ENCODE data around the gene UNC5B.
"Not testable (repeated sequence)": the region's sequence is repeated elsewhere in the genome, so short reads cannot be mapped to it uniquely, and the experiment has no call there.

UNC5B gene

DNA sequence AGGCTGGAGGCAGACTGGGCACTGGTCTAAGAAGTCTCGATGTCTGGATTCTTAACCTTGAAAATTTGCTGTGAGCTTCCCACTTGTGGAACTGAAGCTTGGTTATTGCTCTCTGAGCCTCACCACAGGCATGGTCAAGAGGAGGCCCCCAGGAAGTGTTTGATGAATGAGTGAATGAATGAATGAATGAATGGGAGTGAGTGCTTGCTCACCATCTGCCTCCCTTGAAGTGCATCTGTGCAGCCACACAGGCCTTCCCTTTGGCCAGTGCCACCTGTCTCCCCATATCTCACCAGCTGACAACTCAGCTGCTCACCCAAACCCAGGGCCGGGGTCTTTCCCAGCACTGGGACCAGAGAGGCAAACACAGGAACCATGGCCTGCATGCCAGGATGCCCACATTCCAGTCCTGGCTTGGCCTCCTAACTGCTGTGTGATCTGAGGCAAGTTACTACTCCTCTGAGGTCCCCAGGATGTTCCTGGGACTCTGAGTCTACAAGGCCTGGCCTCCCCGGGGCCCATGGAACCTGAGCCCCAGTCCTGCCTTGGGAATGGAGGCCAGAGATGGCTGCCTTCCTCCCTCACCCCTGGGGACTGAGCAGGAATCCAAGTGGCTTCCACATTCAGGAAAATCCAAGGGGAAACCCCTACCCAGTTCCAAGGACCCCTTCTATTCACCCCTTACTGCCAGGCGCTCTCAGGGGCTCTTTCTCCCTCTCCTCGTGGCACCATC is 55.3 kb downstream of the UNC5B start:
- DNase-seq (ENCODE audit: low read depth in 2 of 2) = no peak

DNA sequence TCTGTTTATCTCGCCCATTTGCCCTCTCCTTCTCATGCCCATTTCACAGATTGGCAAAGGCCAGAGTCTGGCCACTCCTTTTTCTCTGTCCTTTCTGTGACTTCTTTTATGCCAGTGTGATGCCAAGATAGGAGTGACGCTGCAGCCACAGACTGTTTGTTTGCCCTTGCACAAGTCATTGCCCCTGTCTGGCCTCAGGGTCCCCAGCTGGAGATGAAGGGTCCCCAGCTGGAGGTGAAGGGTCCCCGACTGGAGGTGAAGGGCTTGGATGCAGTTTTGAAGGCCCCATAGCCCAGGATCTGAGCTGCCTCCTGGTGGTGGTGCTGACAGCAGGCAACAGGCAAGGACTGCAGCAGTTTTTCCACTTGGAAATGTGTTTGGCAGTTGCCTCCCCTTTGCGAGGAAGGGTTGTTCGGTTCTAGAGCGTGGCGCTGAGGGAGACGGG is 55.9 kb downstream of the UNC5B start:
- no peak for DNase-seq (ENCODE audit: low read depth in 2 of 2)

DNA sequence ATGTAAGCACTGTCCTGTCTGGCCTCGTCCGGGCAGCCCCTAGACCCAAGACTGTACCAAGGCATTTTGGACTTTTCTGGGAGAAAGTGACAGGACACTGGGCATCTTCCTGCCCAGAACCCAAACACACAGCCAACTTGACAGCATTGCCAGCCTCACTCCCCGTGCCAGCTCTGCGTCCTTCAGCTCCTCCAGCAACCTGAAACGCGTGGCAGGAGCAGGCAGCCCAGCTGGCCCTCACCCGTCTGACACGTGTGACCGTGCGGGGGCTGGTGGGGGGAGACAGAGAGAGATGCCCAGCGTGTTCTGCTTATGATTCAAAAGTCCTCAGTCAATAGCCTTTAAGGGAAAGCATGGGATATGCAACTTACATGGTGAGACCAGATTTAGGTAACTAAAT is 56.4 kb downstream of the UNC5B start:
- DNase-seq (ENCODE audit: low read depth in 2 of 2) = no peak

DNA sequence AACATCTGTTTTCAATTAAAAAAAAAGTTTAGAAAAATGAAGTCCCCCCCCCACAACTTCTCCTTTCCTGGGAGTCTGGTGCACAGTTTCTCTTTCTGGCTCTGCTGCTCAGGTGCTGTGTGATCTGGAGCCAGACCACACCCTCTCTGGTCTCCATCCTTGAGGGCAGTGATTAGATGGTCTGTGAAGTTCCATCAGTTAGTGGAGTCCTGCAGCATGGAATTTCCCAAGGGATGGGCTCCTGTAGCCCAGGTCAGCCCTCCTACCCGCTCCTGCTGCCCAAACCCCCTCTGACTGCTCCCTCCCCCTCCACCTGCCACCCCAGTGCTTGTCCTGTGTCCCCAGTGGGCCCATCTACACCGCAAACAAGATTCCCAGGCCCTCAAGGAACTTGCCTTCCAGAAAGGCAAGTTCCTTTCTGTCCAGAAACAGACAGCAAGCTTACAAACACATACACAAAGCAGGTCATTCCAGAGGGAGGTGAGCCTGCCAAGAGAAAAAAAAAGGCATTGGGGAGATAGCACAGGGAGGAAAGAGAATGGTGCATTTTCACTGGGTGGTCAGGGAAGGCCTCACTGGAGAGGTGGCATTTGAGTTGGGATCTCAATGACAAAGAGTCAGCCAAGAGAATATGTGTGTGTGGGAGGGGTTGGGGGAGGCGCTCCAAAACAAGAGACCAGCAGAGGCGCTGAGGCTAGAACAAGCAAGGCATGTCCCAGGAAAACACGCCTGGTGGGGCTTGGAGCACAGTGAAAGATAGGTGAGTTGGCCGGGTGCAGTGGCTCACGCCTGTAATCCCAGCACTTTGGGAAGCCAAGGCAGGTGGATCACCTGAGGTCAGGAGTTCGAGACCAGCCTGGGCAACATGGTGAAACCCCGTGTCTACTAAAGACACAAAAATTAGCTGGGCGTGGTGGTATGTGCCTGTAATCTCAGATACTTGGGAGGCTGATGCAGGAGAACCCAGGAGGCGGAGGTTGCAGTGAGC is 57.2 kb downstream of the UNC5B start:
- no peak for DNase-seq (ENCODE audit: low read depth in 2 of 2)

DNA sequence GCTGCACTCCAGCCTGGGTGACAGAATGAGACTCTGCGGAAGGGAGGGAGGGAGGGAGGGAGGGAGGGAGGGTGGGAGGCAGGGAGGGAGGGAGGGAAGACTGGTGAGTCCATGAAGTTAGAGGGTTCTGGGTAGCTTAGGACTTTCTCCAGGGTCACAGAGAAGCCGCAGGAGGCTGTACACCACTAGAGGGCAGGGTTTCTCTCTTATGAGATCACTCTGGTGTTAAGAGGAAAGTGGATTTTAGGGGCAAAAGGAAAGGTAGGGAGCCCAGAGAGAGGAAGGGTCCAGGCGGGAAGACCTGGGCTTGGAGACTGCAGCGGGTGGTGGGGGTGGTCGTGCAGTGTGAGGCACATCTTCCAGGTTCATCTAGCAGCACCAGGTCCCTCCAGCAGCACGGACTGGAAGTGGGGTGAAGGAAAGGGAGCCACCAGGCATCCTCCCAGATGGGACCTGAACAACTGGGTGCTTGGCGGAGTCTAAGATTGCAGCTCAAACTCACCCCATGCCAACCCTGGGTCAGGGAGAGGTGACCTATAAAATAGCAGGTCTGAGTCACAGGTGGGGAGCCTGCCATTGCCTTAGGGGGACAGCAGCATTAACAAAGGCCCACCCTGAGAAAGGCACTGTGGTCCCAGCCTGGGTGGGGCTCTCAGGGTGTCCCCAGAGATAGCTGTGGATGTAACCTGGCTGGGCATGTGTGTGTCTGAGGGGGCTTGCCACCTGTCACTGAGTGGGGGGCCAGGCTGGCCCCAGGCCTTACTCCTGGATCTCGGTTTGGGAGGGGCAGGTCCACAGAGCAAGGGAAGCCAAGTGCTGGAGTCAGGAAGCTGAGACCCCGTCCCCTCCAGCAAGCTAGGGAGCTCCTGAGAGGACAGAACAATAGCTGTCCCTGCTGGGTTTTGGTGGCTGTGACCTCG is 58.2 kb downstream of the UNC5B start:
- no peak for DNase-seq (ENCODE audit: low read depth in 2 of 2)

DNA sequence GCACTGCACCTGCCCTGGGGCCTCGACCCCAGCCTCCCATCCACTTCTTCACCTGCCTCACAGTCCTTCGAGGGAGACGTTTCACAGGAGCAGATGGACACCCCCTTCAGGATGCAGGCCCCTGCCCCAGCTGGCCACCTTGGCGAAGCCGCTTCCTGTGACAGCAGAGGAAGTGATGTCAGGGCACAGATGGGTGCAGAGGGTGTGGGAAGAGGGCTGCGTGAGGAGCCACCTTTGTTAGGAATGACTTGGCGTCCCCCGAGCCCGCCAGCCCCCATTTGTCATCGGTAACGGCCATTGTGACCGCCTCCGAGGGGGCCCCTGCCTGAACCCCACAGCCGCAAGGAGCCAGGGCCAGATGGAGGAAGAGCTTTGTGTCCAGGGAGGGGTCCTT is 59.3 kb downstream of the UNC5B start:
- DNase-seq (ENCODE audit: low read depth in 2 of 2) = no peak

DNA sequence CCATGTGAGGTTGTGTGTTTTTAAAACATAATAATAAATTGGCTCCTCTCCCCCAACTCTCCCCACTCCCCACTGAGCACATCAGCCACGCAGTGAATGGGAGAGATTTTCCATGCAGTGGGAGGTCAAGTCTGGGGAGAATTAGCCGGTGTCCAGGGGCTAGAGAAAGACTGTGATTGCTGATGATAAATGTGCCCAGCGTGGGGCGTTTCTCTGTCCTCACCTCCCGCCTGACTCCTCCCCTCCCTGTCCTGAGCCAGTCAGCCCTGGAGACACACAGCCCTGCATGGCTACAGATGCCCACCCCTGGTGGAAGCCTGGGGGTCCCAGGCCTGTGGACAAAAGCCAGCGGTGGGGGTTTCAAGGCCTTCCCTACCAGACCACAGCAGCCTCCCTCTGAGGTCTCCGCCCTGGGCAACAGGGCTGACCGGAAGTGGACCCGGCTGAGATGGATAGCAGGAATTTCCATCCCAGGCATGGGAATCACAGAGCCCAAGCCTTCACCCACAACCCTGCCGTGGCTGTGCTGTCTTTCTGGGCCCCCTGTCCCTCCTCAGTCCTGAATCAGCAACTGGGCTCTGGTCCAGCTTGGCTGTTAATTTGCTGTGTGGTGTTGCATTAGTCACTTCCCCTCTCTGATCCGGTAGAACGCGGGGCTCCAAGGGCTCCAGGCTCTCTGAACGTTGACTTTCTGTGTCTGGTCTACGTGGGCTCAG is 59.8 kb downstream of the UNC5B start:
- DNase-seq (ENCODE audit: low read depth in 2 of 2) = no peak

DNA sequence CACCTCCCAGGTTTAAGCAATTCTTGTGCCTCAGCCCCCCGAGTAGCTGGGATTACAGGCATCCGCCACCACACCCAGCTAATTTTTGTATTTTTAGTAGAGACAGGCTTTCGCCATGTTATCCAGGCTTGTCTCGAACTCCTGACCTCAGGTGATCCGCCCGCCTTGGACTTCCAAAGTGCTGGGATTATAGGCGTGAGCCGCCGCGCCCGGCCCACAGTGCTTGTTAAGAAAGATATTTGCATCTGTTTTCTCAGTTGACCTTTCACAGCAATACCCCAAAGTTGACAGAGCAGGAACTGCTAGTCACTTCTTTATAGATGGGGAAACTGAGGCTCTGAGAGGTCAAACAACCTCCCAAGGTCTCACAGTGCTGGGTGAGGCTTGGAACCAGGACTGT is 60.6 kb downstream of the UNC5B start:
- not testable (repeated sequence) for DNase-seq (ENCODE audit: low read depth in 2 of 2)

DNA sequence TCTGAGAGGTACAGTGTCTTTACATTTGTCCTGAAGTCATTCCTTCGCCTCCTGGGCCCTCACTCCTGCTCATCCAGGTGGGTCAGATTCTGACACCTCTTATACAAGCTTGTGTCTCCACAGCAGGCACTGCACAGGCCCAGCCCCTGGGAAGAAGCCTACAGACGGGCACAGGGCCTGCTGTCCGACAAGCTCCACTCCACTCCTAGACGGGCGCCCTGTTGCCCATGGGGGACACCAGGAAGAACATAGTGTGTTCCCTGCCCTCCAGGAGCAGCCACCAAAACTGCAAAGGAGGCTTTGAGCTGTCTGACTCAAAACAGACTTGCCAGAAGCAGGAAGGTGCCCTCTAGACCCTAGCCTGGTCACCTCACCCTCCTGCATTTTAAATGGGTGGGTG is 61.1 kb downstream of the UNC5B start:
- DNase-seq (ENCODE audit: low read depth in 2 of 2) = no peak

DNA sequence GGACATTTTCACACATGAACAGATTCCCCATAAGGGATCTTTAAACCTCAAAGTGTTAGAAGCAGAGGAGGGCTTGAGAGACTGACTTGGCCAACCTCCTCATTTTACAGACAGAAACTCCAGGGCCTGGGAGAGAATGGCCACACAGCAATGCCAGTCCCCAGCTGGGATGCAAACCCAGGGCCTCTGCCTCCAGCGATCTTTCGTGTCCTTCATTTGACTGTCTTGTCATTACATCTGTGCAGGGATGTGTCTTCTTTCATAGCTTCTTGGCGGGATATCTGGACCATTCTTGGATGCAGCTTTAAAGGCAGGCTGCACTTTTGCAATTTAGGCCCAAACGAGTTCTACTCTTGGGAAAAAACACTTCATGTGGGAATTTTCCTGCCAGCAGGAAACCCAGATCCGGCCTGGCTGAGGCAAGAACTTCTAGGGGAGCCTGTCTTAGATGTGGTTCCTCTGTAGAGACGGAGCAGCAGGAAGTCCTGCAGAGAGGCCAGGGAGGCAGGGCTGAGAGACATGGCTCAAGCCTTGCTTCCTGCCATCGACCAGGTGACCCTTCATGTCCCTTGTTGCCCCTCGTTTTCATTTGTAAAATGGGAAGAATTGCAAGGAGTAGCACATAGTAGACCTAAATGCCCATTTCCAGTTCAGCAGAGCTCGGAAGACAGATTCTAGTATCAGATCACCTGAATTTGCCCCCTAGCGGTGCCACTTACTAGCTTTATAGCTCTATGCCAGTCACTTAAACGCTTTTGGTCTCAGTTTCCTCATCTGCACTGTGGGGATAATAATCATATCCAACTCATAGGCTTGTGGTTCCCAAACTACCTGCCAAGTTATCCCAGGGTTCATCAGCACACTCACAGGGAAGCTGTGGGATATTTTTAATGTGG is 62.8 kb downstream of the UNC5B start:
- no peak for DNase-seq (ENCODE audit: low read depth in 2 of 2)

DNA sequence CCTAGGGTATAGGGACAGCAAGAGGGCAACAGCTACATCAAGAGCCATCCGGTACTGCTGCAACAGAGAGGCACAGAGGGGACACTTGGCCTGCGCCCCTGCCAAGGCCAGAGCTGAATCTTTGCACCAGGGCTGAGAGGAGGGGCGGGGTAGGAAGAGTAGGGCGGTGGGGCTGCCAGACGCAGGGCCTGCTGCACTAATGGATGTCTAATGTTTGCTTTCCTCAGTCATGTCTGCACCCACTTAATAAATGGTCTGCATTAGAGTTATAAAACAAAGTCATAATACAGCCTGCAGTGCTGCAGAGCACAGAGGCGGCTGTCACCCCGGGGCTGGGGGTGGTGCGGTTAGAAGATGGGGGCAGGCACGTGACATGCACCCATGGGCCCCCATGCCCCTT is 64.5 kb downstream of the UNC5B start:
- DNase-seq (ENCODE audit: low read depth in 2 of 2) = no peak

DNA sequence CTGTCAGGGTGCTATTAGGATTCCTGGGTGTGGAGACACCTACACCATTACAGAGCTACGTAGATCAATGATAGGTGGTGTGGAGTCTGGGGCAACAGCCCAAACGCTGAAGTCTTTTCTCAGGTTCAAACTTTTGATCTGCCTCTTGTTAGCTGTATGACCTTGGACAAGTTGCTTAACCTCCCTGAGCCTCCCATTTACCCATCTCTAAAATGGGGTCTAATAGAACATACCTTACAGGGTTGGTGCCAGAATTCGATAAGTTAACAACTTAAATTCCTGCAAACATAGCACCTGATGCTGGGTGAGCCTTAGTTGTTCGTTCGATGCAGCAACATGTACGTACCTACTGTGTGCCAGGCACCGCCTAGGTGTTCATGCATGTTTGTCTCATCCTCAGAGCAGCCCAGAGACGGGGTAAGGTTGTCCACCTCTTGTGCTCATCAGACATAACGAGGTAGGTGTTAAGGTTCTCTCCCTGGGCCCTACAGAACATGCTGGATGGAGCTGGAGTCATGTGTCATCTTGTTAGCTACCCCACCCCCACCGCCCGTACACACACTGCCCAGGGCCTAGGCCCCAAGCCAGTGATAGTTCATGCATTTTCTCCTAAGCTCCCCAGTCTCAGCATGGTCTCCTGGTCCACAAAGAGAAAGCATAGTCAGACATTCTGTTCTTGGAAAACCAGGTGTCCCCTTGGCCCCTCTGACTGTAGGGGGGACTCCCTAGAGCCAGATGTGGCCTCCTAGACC is 65.7 kb downstream of the UNC5B start:
- DNase-seq (ENCODE audit: low read depth in 2 of 2) = no peak

DNA sequence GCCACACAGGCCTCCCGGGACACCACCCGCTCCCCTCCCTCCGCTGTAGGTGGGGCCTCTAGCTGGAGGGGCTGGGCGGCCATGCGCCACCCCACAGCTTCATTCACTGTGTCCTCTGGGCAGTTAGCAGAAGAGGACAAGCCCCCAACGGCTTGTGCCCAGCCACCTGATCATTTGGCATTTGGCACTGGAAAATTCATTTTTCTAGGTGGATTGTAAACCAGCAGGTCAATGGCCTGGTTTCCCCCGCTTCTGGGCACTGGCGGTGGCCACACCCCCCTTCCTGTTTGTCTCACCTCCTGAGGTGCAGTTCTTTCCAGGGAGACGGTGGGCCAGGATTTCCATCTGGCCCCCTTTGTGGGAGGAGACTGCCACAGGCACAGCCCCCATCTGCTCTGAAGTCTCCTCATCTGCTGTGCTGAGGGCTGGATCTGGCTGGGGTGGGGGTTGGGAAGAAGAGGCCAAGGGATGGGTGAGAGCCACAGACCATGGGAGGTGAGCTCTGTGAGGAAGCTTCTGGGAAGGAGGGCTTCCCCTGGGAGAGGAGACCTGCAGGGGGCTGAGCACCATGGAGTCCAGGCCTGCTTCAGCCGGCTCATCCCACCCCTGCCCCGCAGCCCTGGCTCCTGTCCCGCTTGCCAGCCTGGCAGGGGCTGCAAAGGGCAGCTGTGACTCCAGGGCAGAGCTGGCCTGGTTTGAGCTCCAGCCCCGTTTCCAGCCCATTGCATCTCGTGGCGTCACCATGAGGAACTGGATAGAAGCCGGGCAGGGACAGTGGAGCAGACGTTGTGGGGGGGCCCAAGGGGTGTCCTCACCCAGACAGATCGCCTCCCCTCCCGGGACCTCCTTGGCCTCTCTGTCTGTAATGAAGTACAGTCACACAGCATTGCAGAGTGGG is 66.6 kb downstream of the UNC5B start:
- no peak for DNase-seq (ENCODE audit: low read depth in 2 of 2)

DNA sequence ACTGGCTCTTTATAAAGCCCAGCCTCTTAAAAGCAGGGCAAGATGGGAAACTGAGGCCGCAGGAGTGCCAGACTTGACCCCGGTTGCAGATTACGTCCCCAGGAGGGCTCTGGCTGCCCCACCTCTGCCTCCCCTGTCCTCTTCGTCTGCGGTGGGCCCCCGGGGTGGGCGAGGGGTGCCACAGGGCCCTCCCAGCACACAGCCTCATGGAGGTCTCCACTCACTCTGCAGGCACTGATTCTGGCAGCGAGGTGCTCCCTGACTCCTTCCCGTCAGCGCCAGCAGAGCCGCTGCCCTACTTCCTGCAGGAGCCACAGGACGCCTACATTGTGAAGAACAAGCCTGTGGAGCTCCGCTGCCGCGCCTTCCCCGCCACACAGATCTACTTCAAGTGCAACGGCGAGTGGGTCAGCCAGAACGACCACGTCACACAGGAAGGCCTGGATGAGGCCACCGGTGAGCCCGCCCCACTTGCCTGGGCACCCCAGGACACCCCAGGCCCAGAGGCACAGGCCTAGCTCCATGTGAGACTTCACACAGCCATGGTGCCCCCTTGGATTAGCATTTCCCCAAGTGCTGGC is 67.3 kb downstream of the UNC5B start:
- DNase-seq (ENCODE audit: low read depth in 2 of 2) = no peak

DNA sequence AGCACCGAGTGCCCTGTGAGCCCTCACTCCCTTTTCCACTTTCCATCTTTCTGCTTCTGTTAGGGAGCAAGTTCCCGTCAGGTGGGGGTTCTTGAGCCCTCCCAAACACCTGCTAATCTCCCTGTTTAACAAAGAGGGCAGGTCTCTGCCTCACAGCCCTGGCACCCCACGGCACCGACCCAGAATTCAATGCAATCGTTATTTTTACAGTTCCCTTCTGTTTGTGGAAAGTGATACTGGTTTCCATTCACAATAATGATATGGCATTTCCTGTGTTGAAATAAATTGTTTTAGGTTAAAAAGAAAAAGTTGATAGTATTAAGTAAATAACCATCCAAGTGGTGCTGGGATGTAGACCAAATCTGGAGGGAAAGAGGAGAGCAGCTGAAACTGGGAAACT is 67.8 kb downstream of the UNC5B start:
- no peak for DNase-seq (ENCODE audit: low read depth in 2 of 2)

DNA sequence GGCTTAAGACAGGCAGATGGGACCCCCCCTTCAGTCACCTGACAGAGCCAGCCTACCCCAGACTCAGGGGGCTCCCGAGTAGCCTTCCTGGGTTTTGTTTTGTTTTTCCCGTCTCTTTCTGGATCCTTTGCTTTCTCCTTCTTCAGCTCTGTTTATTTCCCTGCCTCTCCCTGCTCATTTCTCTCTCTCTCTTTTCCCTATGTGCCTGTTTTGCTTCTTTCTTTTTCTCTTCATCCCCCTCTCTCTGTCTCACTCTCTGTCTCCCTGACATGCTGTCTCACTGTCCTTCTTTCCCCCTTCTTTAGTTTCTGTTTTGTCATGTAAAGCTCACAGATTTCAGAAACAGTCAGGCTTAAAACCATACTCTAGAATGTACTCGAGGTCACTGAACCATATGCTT is 68.5 kb downstream of the UNC5B start:
- no peak for DNase-seq (ENCODE audit: low read depth in 2 of 2)

DNA sequence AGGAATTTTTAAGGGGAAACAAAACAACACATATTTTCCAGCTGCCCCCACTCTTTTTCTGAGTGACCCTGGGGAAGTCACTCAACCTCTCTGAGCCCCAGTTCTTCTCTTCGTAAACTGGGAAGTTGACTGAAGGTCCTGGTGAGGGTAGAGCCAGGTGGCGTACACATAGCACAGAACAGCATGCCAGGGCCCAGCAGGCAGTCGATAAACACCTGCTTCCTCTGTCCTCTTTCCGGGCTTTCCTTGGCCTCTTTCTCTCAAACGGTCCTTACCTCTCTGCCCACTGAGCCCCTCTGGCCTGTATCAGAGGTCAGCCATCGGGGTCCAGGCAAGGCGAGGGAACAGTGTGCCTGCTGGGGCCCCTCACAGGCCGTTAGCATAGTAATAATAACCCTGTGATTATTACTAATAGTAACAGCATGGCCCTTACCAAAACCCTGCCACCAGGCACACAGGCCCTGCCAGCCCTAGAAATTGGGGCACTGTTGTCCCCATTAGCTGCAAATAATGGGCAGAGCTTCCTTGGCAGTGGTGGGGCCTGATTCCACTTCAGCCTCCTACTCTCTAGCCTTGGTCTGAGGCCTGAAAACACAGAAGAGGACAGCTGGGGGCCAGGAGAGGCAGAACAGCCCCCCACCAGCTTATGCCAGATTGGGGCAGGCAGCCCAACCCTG is 69.4 kb downstream of the UNC5B start:
- no peak for DNase-seq (ENCODE audit: low read depth in 2 of 2)

DNA sequence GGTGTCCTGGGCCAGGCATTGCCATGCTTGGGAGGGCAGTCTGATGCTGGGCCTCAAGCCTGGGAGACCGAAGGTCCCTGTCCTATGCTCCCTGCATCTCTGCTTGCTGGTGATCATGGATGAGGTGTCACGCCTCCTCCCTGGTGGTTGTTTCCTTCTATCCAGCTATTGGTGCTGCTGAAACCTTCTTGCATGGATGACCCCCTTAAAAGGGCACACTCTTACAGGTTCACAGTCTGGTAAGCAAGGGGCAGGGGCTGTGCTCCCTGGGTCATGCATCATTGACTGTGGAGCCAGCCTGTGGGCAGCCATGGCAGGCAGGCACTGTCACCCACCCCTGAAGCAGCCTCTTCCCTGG is 69.9 kb downstream of the UNC5B start:
- DNase-seq (ENCODE audit: low read depth in 2 of 2) = no peak
